Liver (tissue), 9 donors: ENCODE measurements around the gene PLEKHH2. TPM values are rescaled to one million over a fixed set of nuclear protein-coding genes. Genes with fewer than 3 reads are reported as not detected.

Experiments used
- DNase-seq: peaks from one replicate; pipeline ENCODE4 v3.0.0-alpha.2; 2017; ENCODE audit warnings: low spot score
- H3K27ac ChIP-seq, 2 donors: one replicate each; pipeline ENCODE4 v1.7.0; 2013; ENCODE audit warnings: inconsistent platforms in 2 of 2, low read length in 2 of 2, control low read depth in 1 of 2, low read depth in 1 of 2, mild to moderate bottlenecking in 1 of 2
- H3K27me3 ChIP-seq, 4 donors: one replicate each; pipeline versions ENCODE4 v1.6.1 to v1.7.0; 2013; ENCODE audit warnings: low read length in 3 of 4, inconsistent platforms in 1 of 4, mild to moderate bottlenecking in 1 of 4, moderate library complexity in 1 of 4; ENCODE audit not compliant: control insufficient read depth in 4 of 4, insufficient read depth in 4 of 4
- H3K36me3 ChIP-seq, 4 donors: one replicate each; pipeline versions ENCODE4 v1.6.1 to v1.7.0; 2013; ENCODE audit warnings: low read length in 3 of 4, mild to moderate bottlenecking in 3 of 4, low read depth in 1 of 4, moderate library complexity in 1 of 4; ENCODE audit not compliant: control insufficient read depth in 4 of 4, insufficient read depth in 3 of 4
- H3K4me1 ChIP-seq, 4 donors: one replicate each; pipeline versions ENCODE4 v1.6.1 to v1.7.0; 2013; ENCODE audit warnings: low read length in 3 of 4, mild to moderate bottlenecking in 3 of 4, moderate library complexity in 1 of 4; ENCODE audit not compliant: control insufficient read depth in 4 of 4, insufficient read depth in 4 of 4
- H3K4me3 ChIP-seq, 3 donors: one replicate each; pipeline versions ENCODE4 v1.6.1 to v1.7.0; 2013; ENCODE audit warnings: low read length in 3 of 3, control low read depth in 1 of 3, low read depth in 1 of 3, mild to moderate bottlenecking in 1 of 3
- H3K9ac ChIP-seq, 2 donors: one replicate each; pipeline ENCODE4 v1.7.0; 2013; ENCODE audit warnings: low read length in 2 of 2, mild to moderate bottlenecking in 2 of 2, moderate library complexity in 2 of 2, control low read depth in 1 of 2, low read depth in 1 of 2
- H3K9me3 ChIP-seq, 4 donors: one replicate each; pipeline versions ENCODE4 v1.6.1 to v1.7.0; 2013; ENCODE audit warnings: low read length in 3 of 4; ENCODE audit not compliant: control insufficient read depth in 4 of 4
- ATF3 ChIP-seq: IDR thresholded peaks from 2 replicates; pipeline ENCODE4 v1.6.1; 2016; ENCODE audit warnings: antibody characterized with exemption
- CTCF ChIP-seq: fragments of 150-350 bp; IDR thresholded peaks from 2 replicates; pipeline ENCODE4 v1.5.1; 2017; ENCODE audit warnings: improper control_type of control experiment, low read depth, low read length; ENCODE audit not compliant: missing input control
- EGR1 ChIP-seq, 2 donors: IDR thresholded peaks; 2 replicates each; pipeline ENCODE4 v1.6.1; 2016 to 2018; ENCODE audit warnings: antibody characterized with exemption in 2 of 2, low read depth in 2 of 2
- FOXA1 ChIP-seq: IDR thresholded peaks from 2 replicates; pipeline ENCODE4 v1.6.1; 2016; ENCODE audit warnings: antibody characterized with exemption
- FOXA2 ChIP-seq: IDR thresholded peaks from 2 replicates; pipeline ENCODE4 v1.6.1; 2016; ENCODE audit warnings: antibody characterized with exemption
- GABPA ChIP-seq, 2 donors: IDR thresholded peaks in 1 of 2; conservative IDR thresholded peaks in 1 of 2; 2 replicates each; pipeline ENCODE4 v1.6.1; 2016; ENCODE audit warnings: antibody characterized with exemption in 2 of 2, mild to moderate bottlenecking in 1 of 2, moderate library complexity in 1 of 2
- HNF4A ChIP-seq, 2 donors: conservative IDR thresholded peaks; 2 replicates each; pipeline ENCODE4 v1.6.1; 2016; ENCODE audit warnings: antibody characterized with exemption in 2 of 2, mild to moderate bottlenecking in 2 of 2
- HNF4G ChIP-seq: IDR thresholded peaks from 2 replicates; pipeline ENCODE4 v1.6.1; 2016; ENCODE audit warnings: antibody characterized with exemption
- JUND ChIP-seq, 2 donors: IDR thresholded peaks; 2 replicates each; pipeline ENCODE4 v1.6.1; 2016; ENCODE audit warnings: antibody characterized with exemption in 2 of 2
- NR2F2 ChIP-seq: IDR thresholded peaks from 2 replicates; pipeline ENCODE4 v1.6.1; 2016; ENCODE audit warnings: antibody characterized with exemption
- RAD21 ChIP-seq, 2 donors: IDR thresholded peaks; 2 replicates each; pipeline ENCODE4 v1.6.1; 2016; ENCODE audit warnings: antibody characterized with exemption in 2 of 2, mild to moderate bottlenecking in 2 of 2
- REST ChIP-seq: IDR thresholded peaks from 2 replicates; pipeline ENCODE4 v1.6.1; 2016; ENCODE audit warnings: antibody characterized with exemption, mild to moderate bottlenecking
- RXRA ChIP-seq, 2 donors: IDR thresholded peaks; 2 replicates each; pipeline ENCODE4 v1.6.1; 2017 to 2018; ENCODE audit warnings: antibody characterized with exemption in 2 of 2, mild to moderate bottlenecking in 1 of 2
- SP1 ChIP-seq: IDR thresholded peaks from 2 replicates; pipeline ENCODE4 v1.6.1; 2018; ENCODE audit warnings: antibody characterized with exemption, mild to moderate bottlenecking
- TAF1 ChIP-seq: conservative IDR thresholded peaks from 2 replicates; pipeline ENCODE4 v1.6.1; 2016; ENCODE audit warnings: antibody characterized with exemption, mild to moderate bottlenecking
- YY1 ChIP-seq: IDR thresholded peaks from 2 replicates; pipeline ENCODE4 v1.6.1; 2016; ENCODE audit warnings: antibody characterized with exemption, mild to moderate bottlenecking
- ZBTB33 ChIP-seq: IDR thresholded peaks from 2 replicates; pipeline ENCODE4 v1.6.1; 2016; ENCODE audit warnings: antibody characterized with exemption
- WGBS: extraction: QIAGEN DNeasy Blood & Tissue Kit; methylation state at CpG from one replicate; pipeline ENCODE4 v1.1.7; 2013; 5-methylcytosine and 5-hydroxymethylcytosine counted together
- polyA plus RNA-seq, 2 donors: library from polyadenylated mRNA; stranded (reverse) in 1 of 2; unstranded in 1 of 2; fragments of 200-250 nt in 1 of 2; fragments of >200 nt in 1 of 2; fragmentation: Nextera tagmentation in 1 of 2; extraction: Ambion mirVana in 1 of 2; gene quantifications; one replicate each; pipeline versions ENCODE4 v1.2.1 to v1.2.3, GENCODE V29; 2013 to 2015
- total RNA-seq, 2 donors: library from RNA; depleted of rRNA; stranded (reverse); fragments of >200 nt; gene quantifications; one replicate each; pipeline ENCODE4 v1.2.3, GENCODE V29; 2014
- TF ChIP-seq, protein P1 (sequence below): IDR thresholded peaks from 2 replicates; pipeline ENCODE4 v1.6.1; 2016; ENCODE audit warnings: antibody characterized with exemption
- donor health status: healthy.
- donor health status: healthy.
- donor health status: healthy.
- donor health status: healthy.
- donor health status: healthy.

The PLEKHH2 gene
- total and polyA plus RNA-seq, 4 donors, result 0.51 to 3.8 (median 1.0) TPM

DNA sequence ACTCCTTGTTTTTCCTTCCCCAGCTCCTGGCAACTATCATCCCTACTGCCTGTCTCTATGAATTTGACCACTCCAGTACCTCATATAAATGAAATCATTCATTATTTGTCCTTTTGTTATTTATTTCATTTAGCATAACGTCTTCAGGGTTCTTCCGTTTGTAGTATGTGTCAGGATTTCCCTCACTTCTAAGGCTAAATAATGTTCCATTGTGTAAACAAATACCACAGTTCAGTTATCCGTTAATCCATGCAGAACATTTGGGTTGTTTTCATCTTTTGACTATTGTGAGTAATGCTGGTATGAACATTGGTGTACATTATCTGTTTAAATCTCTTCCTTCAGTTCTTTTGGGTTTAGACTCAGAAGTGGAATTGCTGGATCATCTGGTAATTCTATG is 155.6 kb downstream of the PLEKHH2 start:
- 88% methylated on average over 3 of the region's 3 CpGs for WGBS
- no peaks in the 10 kb centered on the region for H3K4me1 ChIP-seq
- no peaks in the 10 kb centered on the region for H3K27me3 ChIP-seq
- no peaks in the 10 kb centered on the region for H3K36me3 ChIP-seq
- H3K27ac ChIP-seq, result no peak overlapping the region
- H3K9me3 ChIP-seq, result no peaks in the 10 kb centered on the region
- H3K9ac ChIP-seq, result no peak overlapping the region
- TF ChIP-seq FOXA2 (no peak), YY1 (no peak), RXRA (IDR thresholded peaks at IDR 0.05) (no peak), ATF3 (no peak), CTCF (no peak), REST (no peak), JUND (IDR thresholded peaks at IDR 0.05) (no peak), EGR1 (IDR thresholded peaks at IDR 0.05; ENCODE audit: low read depth in 2 of 2) (no peak), HNF4A (conservative IDR thresholded peaks at IDR 0.05) (no peak), HNF4G (no peak), TAF1 (no peak), NR2F2 (no peak), RAD21 (IDR thresholded peaks at IDR 0.05) (no peak), ZBTB33 (no peak), GABPA (IDR thresholded peaks at IDR 0.05 in 1 of 2, conservative IDR thresholded peaks at IDR 0.05 in 1 of 2) (no peak), SP1 (no peak), FOXA1 (no peak)
- TF ChIP-seq, protein P1, sequence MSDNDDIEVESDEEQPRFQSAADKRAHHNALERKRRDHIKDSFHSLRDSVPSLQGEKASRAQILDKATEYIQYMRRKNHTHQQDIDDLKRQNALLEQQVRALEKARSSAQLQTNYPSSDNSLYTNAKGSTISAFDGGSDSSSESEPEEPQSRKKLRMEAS, result no peak
- no peak for DNase-seq
- no peak overlapping the region for H3K4me3 ChIP-seq

- Histone ChIP-seq H3K9me3 (no peaks in the 10 kb centered on the region), H3K9ac (no peak overlapping the region), H3K4me1 (no peaks in the 10 kb centered on the region), H3K4me3 (no peak overlapping the region), H3K27me3 (no peaks in the 10 kb centered on the region), H3K27ac (no peak overlapping the region), H3K36me3 (no peaks in the 10 kb centered on the region)
- no peak for TF ChIP-seq EGR1 (IDR thresholded peaks at IDR 0.05; ENCODE audit: low read depth in 2 of 2)
- no peak for TF ChIP-seq RXRA (IDR thresholded peaks at IDR 0.05)
- TF ChIP-seq HNF4G, result no peak
- no peak for TF ChIP-seq SP1
- TF ChIP-seq, protein P1, result no peak
- no peak for TF ChIP-seq FOXA2
- no peak for TF ChIP-seq ATF3
- no peak for TF ChIP-seq JUND (IDR thresholded peaks at IDR 0.05)
- no peak for TF ChIP-seq FOXA1
- 95% methylated on average over 9 of the region's 9 CpGs for whole genome bisulfite sequencing
- no peak for DNase-seq
Observed at GRCh38 chr2:43794956-43795355, 157.9 kb downstream of the PLEKHH2 start.
